SK-N-SH treated with all-trans-retinoic acid at 6 μM for 48 hours (cell line): ENCODE results near the gene CLEC16A.

Source experiments
- ATAC-seq: fragments of 200-7000 bp; cut with Tn5 transposase; 3 replicates; pipeline ENCODE4 v1.9.1; 2020; ENCODE audit warnings: mild to moderate bottlenecking, moderate library complexity
- ARNTL ChIP-seq: fragments of 450-650 bp; formaldehyde crosslinking; IDR thresholded peaks from 2 replicates; pipeline ENCODE4 v1.5.0; 2020; ENCODE audit warnings: low read depth, mild to moderate bottlenecking, moderate library complexity, borderline replicate concordance
- BACH2 ChIP-seq: fragments of 250-450 bp; sonication (Bioruptor Pico); IDR thresholded peaks from 2 replicates; pipeline ENCODE4 v1.9.0; 2021; ENCODE audit warnings: mild to moderate bottlenecking, borderline replicate concordance
- CREB5 ChIP-seq: fragments of 250-450 bp; sonication (Bioruptor Pico); IDR thresholded peaks from 2 replicates; pipeline ENCODE4 v1.5.1; 2020; ENCODE audit warnings: low read depth, mild to moderate bottlenecking, moderate library complexity
- CSDC2 ChIP-seq: fragments of 250-450 bp; sonication (Bioruptor Pico); IDR thresholded peaks from 2 replicates; pipeline ENCODE4 v1.5.0; 2020; ENCODE audit warnings: mild to moderate bottlenecking, moderate library complexity
- CSRNP3 ChIP-seq: fragments of 250-450 bp; sonication (Bioruptor Pico); IDR thresholded peaks from 2 replicates; pipeline ENCODE4 v1.5.1; 2021; ENCODE audit warnings: mild to moderate bottlenecking, moderate library complexity
- ESRRG ChIP-seq: fragments of 250-450 bp; sonication (Bioruptor Pico); IDR thresholded peaks from 2 replicates; pipeline ENCODE4 v1.6.1; 2021; ENCODE audit warnings: mild to moderate bottlenecking
- GLIS3 ChIP-seq: fragments of 250-450 bp; sonication (Bioruptor Pico); IDR thresholded peaks from 2 replicates; pipeline ENCODE4 v1.5.0; 2020; ENCODE audit warnings: mild to moderate bottlenecking, moderate library complexity
- ISL1 ChIP-seq: fragments of 250-450 bp; sonication (Bioruptor Pico); IDR thresholded peaks from 2 replicates; pipeline ENCODE4 v2.1.2; 2022; ENCODE audit warnings: mild to moderate bottlenecking, moderate library complexity
- OSR1 ChIP-seq: fragments of 250-450 bp; sonication (Bioruptor Pico); IDR thresholded peaks from 2 replicates; pipeline ENCODE4 v1.8.0; 2022; ENCODE audit warnings: moderate library complexity, mild to moderate bottlenecking, inconsistent platforms
- PATZ1 ChIP-seq: fragments of 250-450 bp; sonication (Bioruptor Pico); IDR thresholded peaks from 2 replicates; pipeline ENCODE4 v1.8.0; 2020; ENCODE audit warnings: mild to moderate bottlenecking, moderate library complexity, borderline replicate concordance
- POU6F1 ChIP-seq: fragments of 250-450 bp; sonication (Bioruptor Pico); IDR thresholded peaks from 2 replicates; pipeline ENCODE4 v1.8.0; 2021; ENCODE audit warnings: low read depth, mild to moderate bottlenecking, moderate library complexity, borderline replicate concordance
- PPARA ChIP-seq: fragments of 250-450 bp; sonication (Bioruptor Pico); IDR thresholded peaks from 2 replicates; pipeline ENCODE4 v1.5.0; 2020; ENCODE audit warnings: mild to moderate bottlenecking, borderline replicate concordance
- RARB ChIP-seq: fragments of 250-450 bp; sonication (Bioruptor Pico); IDR thresholded peaks from 2 replicates; pipeline ENCODE4 v1.8.0; 2021; ENCODE audit warnings: mild to moderate bottlenecking, moderate library complexity
- TCF4 ChIP-seq: fragments of 250-450 bp; sonication (Bioruptor Pico); IDR thresholded peaks from 2 replicates; pipeline ENCODE4 v1.8.0; 2021; ENCODE audit warnings: mild to moderate bottlenecking, moderate library complexity, borderline replicate concordance
- TOX ChIP-seq: fragments of 250-450 bp; sonication (Bioruptor Pico); IDR thresholded peaks from 2 replicates; pipeline ENCODE4 v1.8.0; 2021; ENCODE audit warnings: mild to moderate bottlenecking, moderate library complexity, borderline replicate concordance
- TSHZ2 ChIP-seq: fragments of 250-450 bp; sonication (Bioruptor Pico); IDR thresholded peaks from 2 replicates; pipeline ENCODE4 v1.5.0; 2020; ENCODE audit warnings: mild to moderate bottlenecking, moderate library complexity
- ZC3H10 ChIP-seq: fragments of 250-450 bp; sonication (Bioruptor Pico); IDR thresholded peaks from 2 replicates; pipeline ENCODE4 v1.5.1; 2021; ENCODE audit warnings: mild to moderate bottlenecking, moderate library complexity
- ZFP30 ChIP-seq: fragments of 450-650 bp; formaldehyde crosslinking; IDR thresholded peaks from 2 replicates; pipeline ENCODE4 v1.5.0; 2022; ENCODE audit warnings: mild to moderate bottlenecking, moderate library complexity
- ZNF70 ChIP-seq: fragments of 450-650 bp; formaldehyde crosslinking; IDR thresholded peaks from 2 replicates; pipeline ENCODE4 v1.5.0; 2020; ENCODE audit warnings: mild to moderate bottlenecking, moderate library complexity
- ZNF8 ChIP-seq: fragments of 450-650 bp; formaldehyde crosslinking; IDR thresholded peaks from 2 replicates; pipeline ENCODE4 v1.5.0; 2020; ENCODE audit warnings: mild to moderate bottlenecking, moderate library complexity

CLEC16A gene

GRCh38 chr16:11163761-11164261 lies 219.4 kb downstream of the CLEC16A start:
- no peak for ATAC-seq
- TF ChIP-seq ZNF8 (no peak), ARNTL (CRISPR knock-in tag) (no peak), ZFP30 (CRISPR knock-in tag) (no peak), PATZ1 (CRISPR knock-in tag) (no peak), TSHZ2 (CRISPR knock-in tag) (no peak), TCF4 (CRISPR knock-in tag) (no peak), POU6F1 (no peak), ESRRG (CRISPR knock-in tag) (no peak), CSRNP3 (CRISPR knock-in tag) (no peak), CSDC2 (CRISPR knock-in tag) (no peak), PPARA (CRISPR knock-in tag) (no peak), OSR1 (CRISPR knock-in tag) (no peak)

GRCh38 chr16:11164482-11165270 lies 220.3 kb downstream of the CLEC16A start:
- ATAC-seq, result no peak
- TF ChIP-seq ZFP30 (CRISPR knock-in tag) (no peak), CSDC2 (CRISPR knock-in tag) (no peak), ZC3H10 (CRISPR knock-in tag) (no peak), ESRRG (CRISPR knock-in tag) (no peak), RARB (no peak), TOX (CRISPR knock-in tag) (no peak), ZNF8 (no peak), GLIS3 (CRISPR knock-in tag) (no peak), CSRNP3 (CRISPR knock-in tag) (no peak), PPARA (CRISPR knock-in tag) (no peak), ZNF70 (no peak), TCF4 (CRISPR knock-in tag) (no peak), ISL1 (CRISPR knock-in tag) (no peak), PATZ1 (CRISPR knock-in tag) (no peak), POU6F1 (no peak), BACH2 (CRISPR knock-in tag) (no peak), CREB5 (no peak)
